Loucy (cell line): Measurements from ENCODE around the gene MLST8.

Experiments used
- H2AFZ ChIP-seq: fragments of 200-600 bp; sonication (generic); 2 replicates; pipeline ENCODE4 v1.6.0; 2016; ENCODE audit warnings: antibody characterized with exemption, mild to moderate bottlenecking, low read length, moderate library complexity
- H3F3A ChIP-seq: fragments of 200-600 bp; 2 replicates; pipeline ENCODE4 v1.6.0; 2016; ENCODE audit warnings: antibody characterized with exemption, low read depth, mild to moderate bottlenecking
- H3K27me3 ChIP-seq: fragments of 200-600 bp; sonication (generic); 2 replicates; pipeline ENCODE4 v1.6.1; 2014; ENCODE audit warnings: low read length, mild to moderate bottlenecking; ENCODE audit not compliant: insufficient read depth, poor library complexity, severe bottlenecking
- H3K36me3 ChIP-seq: fragments of 200-600 bp; sonication (generic); 2 replicates; pipeline ENCODE4 v1.6.1; 2016; ENCODE audit warnings: low read length; ENCODE audit not compliant: insufficient read depth
- H3K4me1 ChIP-seq: fragments of 200-600 bp; sonication (generic); 2 replicates; pipeline ENCODE4 v1.5.1; 2014; ENCODE audit warnings: low read length, mild to moderate bottlenecking; ENCODE audit not compliant: insufficient read depth, poor library complexity, severe bottlenecking
- H3K4me2 ChIP-seq: fragments of 200-600 bp; sonication (generic); 2 replicates; pipeline ENCODE4 v1.6.0; 2014; ENCODE audit warnings: antibody characterized with exemption, low read length, low read depth, mild to moderate bottlenecking; ENCODE audit not compliant: poor library complexity, severe bottlenecking
- H3K4me3 ChIP-seq: fragments of 200-600 bp; sonication (generic); 2 replicates; pipeline ENCODE4 v1.5.1; 2014; ENCODE audit warnings: low read length, mild to moderate bottlenecking, mixed read lengths; ENCODE audit not compliant: poor library complexity, severe bottlenecking
- H3K79me2 ChIP-seq: fragments of 200-600 bp; sonication (generic); 2 replicates; pipeline ENCODE4 v1.6.1; 2014; ENCODE audit warnings: low read length; ENCODE audit not compliant: insufficient read depth
- H3K9ac ChIP-seq: fragments of 200-600 bp; sonication (generic); 2 replicates; pipeline ENCODE4 v1.6.0; 2014; ENCODE audit warnings: mild to moderate bottlenecking, low read depth, low read length, moderate library complexity; ENCODE audit not compliant: poor library complexity, severe bottlenecking
- H3K9me2 ChIP-seq: fragments of 200-600 bp; sonication (generic); replicated peaks from 2 replicates; pipeline ENCODE4 v1.6.1; 2016; ENCODE audit warnings: low read depth, low read length, mixed read lengths
- H3K9me3 ChIP-seq: fragments of 200-600 bp; sonication (generic); 2 replicates; pipeline ENCODE4 v1.6.1; 2014; ENCODE audit warnings: mild to moderate bottlenecking, antibody characterized with exemption, low read length, low read depth; ENCODE audit not compliant: insufficient read depth
- H4K20me1 ChIP-seq: fragments of 200-600 bp; sonication (generic); 2 replicates; pipeline ENCODE4 v1.6.0; 2014; ENCODE audit warnings: antibody characterized with exemption, low read length, mild to moderate bottlenecking; ENCODE audit not compliant: insufficient read depth, poor library complexity, severe bottlenecking
- CTCF ChIP-seq: fragments of 200-600 bp; sonication (generic); conservative IDR thresholded peaks from 2 replicates; pipeline ENCODE4 v1.5.1; 2014; ENCODE audit warnings: mild to moderate bottlenecking, antibody characterized with exemption, low read length
- EZH2phosphoT487 ChIP-seq: fragments of 200-600 bp; IDR thresholded peaks from 2 replicates; pipeline ENCODE4 v1.6.1; 2018; ENCODE audit warnings: antibody characterized with exemption, mild to moderate bottlenecking, moderate library complexity, borderline replicate concordance

Gene MLST8

GRCh38 chr16:2189252-2189893, 15.9 kb upstream of the MLST8 start:
- Histone ChIP-seq H4K20me1 (no peaks in the 10 kb centered on the region), H3K4me3 (no peak overlapping the region), H2AFZ (no peak overlapping the region), H3K27me3 (no peaks in the 10 kb centered on the region), H3K9me2 (no peaks in the 10 kb centered on the region), H3K9ac (no peak overlapping the region), H3K9me3 (no peaks in the 10 kb centered on the region), H3K4me1 (no peaks in the 10 kb centered on the region), H3K79me2 (no peaks in the 10 kb centered on the region), H3K4me2 (no peak overlapping the region), H3F3A (no peaks in the 10 kb centered on the region), H3K36me3 (no peaks in the 10 kb centered on the region)
- TF ChIP-seq EZH2phosphoT487, result no peak
- no peak for TF ChIP-seq CTCF

GRCh38 chr16:2190002-2190658, 15.1 kb upstream of the MLST8 start:
- Histone ChIP-seq H3F3A (no peaks in the 10 kb centered on the region), H3K27me3 (no peaks in the 10 kb centered on the region), H3K4me3 (no peak overlapping the region), H3K79me2 (no peaks in the 10 kb centered on the region), H4K20me1 (no peaks in the 10 kb centered on the region), H3K4me1 (no peaks in the 10 kb centered on the region), H2AFZ (no peak overlapping the region), H3K4me2 (no peak overlapping the region), H3K9ac (no peak overlapping the region), H3K9me3 (no peaks in the 10 kb centered on the region), H3K36me3 (no peaks in the 10 kb centered on the region), H3K9me2 (no peaks in the 10 kb centered on the region)
- no peak for TF ChIP-seq CTCF
- no peak for TF ChIP-seq EZH2phosphoT487

- H3K9ac ChIP-seq, result no peak overlapping the region
- no peak overlapping the region for H3K4me2 ChIP-seq
- no peaks in the 10 kb centered on the region for H3K9me2 ChIP-seq
Measured at GRCh38 chr16:2190659-2191445, 14.4 kb upstream of the MLST8 start.

More at GRCh38 chr16:2190659-2191445, 14.4 kb upstream of the MLST8 start:
- Histone ChIP-seq H4K20me1 (no peaks in the 10 kb centered on the region), H2AFZ (no peak overlapping the region), H3K4me3 (no peak overlapping the region), H3K4me1 (no peaks in the 10 kb centered on the region), H3K9me3 (no peaks in the 10 kb centered on the region), H3F3A (no peaks in the 10 kb centered on the region), H3K27me3 (no peaks in the 10 kb centered on the region), H3K79me2 (no peaks in the 10 kb centered on the region), H3K36me3 (no peaks in the 10 kb centered on the region)
- TF ChIP-seq EZH2phosphoT487 (no peak), CTCF (no peak)
